ENCODE results near the gene ANKLE1. TPM values are rescaled to one million over a fixed set of nuclear protein-coding genes. Genes with fewer than 3 reads are reported as not detected.

The ANKLE1 gene
- total RNA-seq, 1 donor from 2014 or later = 0.30 TPM

- no peak for DNase-seq (ENCODE audit: low spot score)
- intact Hi-C loops (cut with DNase I) = loop anchor here (5.0 kb wide), 1 partner anchor 36 kb away; the partner anchor contains the start of gene GTPBP3
Observed at GRCh38 chr19:17300992-17301619, 19.4 kb downstream of the ANKLE1 start.

- DNase-seq (ENCODE audit: low spot score) = no peak
- intact Hi-C loops (cut with DNase I) = loop anchor here (5.0 kb wide), 1 partner anchor 35 kb away; the partner anchor contains the start of gene GTPBP3
Observed at GRCh38 chr19:17302391-17303166, 20.9 kb downstream of the ANKLE1 start.

GRCh38 chr19:17303167-17303939, 21.7 kb downstream of the ANKLE1 start, which contains the start of gene ABHD8:
TSS of gene ABHD8 (minus strand) at chr19:17303425. CDS start at chr19:17301616, 1,809 bp downstream.
- peak; percentile 99 for DNase-seq (ENCODE audit: low spot score)
- intact Hi-C loops (cut with DNase I) = loop anchor here (5.0 kb wide), 1 partner anchor 34 kb away; the partner anchor contains the start of gene GTPBP3

GRCh38 chr19:17303940-17304267, 22.2 kb downstream of the ANKLE1 start:
- DNase-seq (ENCODE audit: low spot score) = no peak
- intact Hi-C loops (cut with DNase I) = loop anchor here (5.0 kb wide), 1 partner anchor 33 kb away; the partner anchor contains the start of gene GTPBP3

GRCh38 chr19:17304386-17305215, 22.9 kb downstream of the ANKLE1 start:
- intact Hi-C loops (cut with DNase I) = loop anchor here (5.0 kb wide), 1 partner anchor 33 kb away; the partner anchor contains the start of gene GTPBP3
- DNase-seq (ENCODE audit: low spot score) = no peak

GRCh38 chr19:17305216-17305516, 23.5 kb downstream of the ANKLE1 start:
- no peak for DNase-seq (ENCODE audit: low spot score)
- intact Hi-C loops (cut with DNase I) = no loop called here

- peak; percentile 97 for DNase-seq (ENCODE audit: low spot score)
- intact Hi-C loops (cut with DNase I) = no loop called here
Observed at GRCh38 chr19:17305517-17306284, 24.0 kb downstream of the ANKLE1 start, which contains the start of gene MRPL34. TSS of gene MRPL34 (plus strand) at chr19:17305872. CDS start at chr19:17305893, 21 bp downstream.

GRCh38 chr19:17306285-17306714, 24.6 kb downstream of the ANKLE1 start:
- DNase-seq (ENCODE audit: low spot score) = no peak
- intact Hi-C loops (cut with DNase I) = no loop called here

- intact Hi-C loops (cut with DNase I) = no loop called here
Observed at GRCh38 chr19:17307876-17308377, 26.2 kb downstream of the ANKLE1 start.

GRCh38 chr19:17309198-17309964, 27.7 kb downstream of the ANKLE1 start, which contains the start of gene DDA1:
TSS of gene DDA1 (plus strand) at chr19:17309563. CDS start at chr19:17309655, 92 bp downstream.
- intact Hi-C loops (cut with DNase I) = no loop called here
- DNase-seq (ENCODE audit: low spot score) = peak; percentile 100

More at GRCh38 chr19:17307876-17308377, 26.2 kb downstream of the ANKLE1 start:
- no peak for DNase-seq (ENCODE audit: low spot score)

GRCh38 chr19:17309965-17310461, 28.3 kb downstream of the ANKLE1 start:
- no peak for DNase-seq (ENCODE audit: low spot score)
- intact Hi-C loops (cut with DNase I) = no loop called here

- intact Hi-C loops (cut with DNase I) = no loop called here
Observed at GRCh38 chr19:17311455-17312188, 29.9 kb downstream of the ANKLE1 start.

GRCh38 chr19:17312189-17313113, 30.8 kb downstream of the ANKLE1 start:
- no peak for DNase-seq (ENCODE audit: low spot score)
- intact Hi-C loops (cut with DNase I) = no loop called here

More at GRCh38 chr19:17311455-17312188, 29.9 kb downstream of the ANKLE1 start:
- DNase-seq (ENCODE audit: low spot score) = no peak

- no peak for DNase-seq (ENCODE audit: low spot score)
- intact Hi-C loops (cut with DNase I) = no loop called here
Observed at GRCh38 chr19:17314007-17314593, 32.4 kb downstream of the ANKLE1 start.

GRCh38 chr19:17318966-17319365, 37.3 kb downstream of the ANKLE1 start:
- intact Hi-C loops (cut with DNase I) = no loop called here
- no peak for DNase-seq (ENCODE audit: low spot score)
